Femur (tissue), 1 donor: ENCODE measurements around the gene ERVV-1.
A peak's percentile ranks its signal among the peaks of the same experiment; 100 is the strongest.
"Not testable (repeated sequence)": the region's sequence is repeated elsewhere in the genome, so short reads cannot be mapped to it uniquely, and the experiment has no call there.

Source experiments
- DNase-seq: peaks from one replicate; pipeline ENCODE4 v3.0.0-alpha.2; 2017

Gene ERVV-1

GRCh38 chr19:53013621-53014020, at the start of gene ERVV-1:
Gene ERVV-1 (plus strand): TSS chr19:53013921. CDS start chr19:53014091, 170 bp downstream.
- DNase-seq: no peak

GRCh38 chr19:52967772-52968171, 45.9 kb upstream of the ERVV-1 start:
- no peak for DNase-seq

GRCh38 chr19:52981329-52981728, 32.4 kb upstream of the ERVV-1 start:
- DNase-seq: no peak

- DNase-seq: not testable (repeated sequence)
Measured at GRCh38 chr19:52983167-52983566, 30.6 kb upstream of the ERVV-1 start.

- DNase-seq: no peak
Measured at GRCh38 chr19:52987221-52987620, 26.5 kb upstream of the ERVV-1 start.

GRCh38 chr19:52988506-52988905, 25.2 kb upstream of the ERVV-1 start:
- no peak for DNase-seq

- no peak for DNase-seq
Measured at GRCh38 chr19:52990759-52991418, 22.8 kb upstream of the ERVV-1 start.

GRCh38 chr19:52991484-52991883, 22.2 kb upstream of the ERVV-1 start:
- no peak for DNase-seq

GRCh38 chr19:52992109-52993004, 21.4 kb upstream of the ERVV-1 start:
- peak; percentile 26 for DNase-seq

- peak; percentile 86 for DNase-seq
Measured at GRCh38 chr19:52993342-52994178, 20.2 kb upstream of the ERVV-1 start.

- DNase-seq: no peak
Measured at GRCh38 chr19:52995711-52996110, 18.0 kb upstream of the ERVV-1 start.

GRCh38 chr19:52997975-52998374, 15.7 kb upstream of the ERVV-1 start:
- DNase-seq: no peak

- DNase-seq: no peak
Measured at GRCh38 chr19:53002479-53002878, 11.2 kb upstream of the ERVV-1 start.

- DNase-seq: no peak
Measured at GRCh38 chr19:53004242-53004641, 9.5 kb upstream of the ERVV-1 start.

- no peak for DNase-seq
Measured at GRCh38 chr19:53007200-53007599, 6.5 kb upstream of the ERVV-1 start.

GRCh38 chr19:53007606-53008005, 6.1 kb upstream of the ERVV-1 start:
- no peak for DNase-seq

GRCh38 chr19:53008061-53008778, 5.5 kb upstream of the ERVV-1 start:
- DNase-seq: no peak

- no peak for DNase-seq
Measured at GRCh38 chr19:53010494-53010893, 3.2 kb upstream of the ERVV-1 start.

- no peak for DNase-seq
Measured at GRCh38 chr19:53012006-53012405, 1.7 kb upstream of the ERVV-1 start.

GRCh38 chr19:53015159-53015558, 1.4 kb downstream of the ERVV-1 start:
- no peak for DNase-seq

- DNase-seq: no peak
Measured at GRCh38 chr19:53015730-53016129, 2.0 kb downstream of the ERVV-1 start.

- no peak for DNase-seq
Measured at GRCh38 chr19:53019684-53020083, 6.0 kb downstream of the ERVV-1 start.

GRCh38 chr19:53028306-53028705, 14.6 kb downstream of the ERVV-1 start:
- not testable (repeated sequence) for DNase-seq
